Left lung (tissue), 10 donors: ENCODE results near the gene MAP3K19. TPM values are rescaled to one million over a fixed set of nuclear protein-coding genes. Genes with fewer than 3 reads are reported as not detected.

Experiments used
- ATAC-seq: fragments of 200-7000 bp; cut with Tn5 transposase; one replicate; pipeline ENCODE4 v1.9.1; 2020; ENCODE audit warnings: moderate library complexity
- DNase-seq, 4 donors: peaks; one replicate each; pipeline ENCODE4 v3.0.0-alpha.2; 2013 to 2020
- H3K27ac ChIP-seq, 2 donors: fragments of 200-600 bp; sonication (generic) in 1 of 2; one replicate each; pipeline versions ENCODE4 v1.5.0 to v1.8.0; 2020 to 2021
- H3K27me3 ChIP-seq, 2 donors: fragments of 200-600 bp; sonication (generic) in 1 of 2; one replicate each; pipeline versions ENCODE4 v1.5.0 to v1.8.0; 2020 to 2021
- H3K36me3 ChIP-seq, 2 donors: fragments of 200-600 bp; sonication (generic) in 1 of 2; one replicate each; pipeline versions ENCODE4 v1.5.0 to v1.8.0; 2020 to 2021
- H3K4me1 ChIP-seq, 2 donors: fragments of 200-600 bp; one replicate each; pipeline ENCODE4 v1.8.0; 2021
- H3K4me3 ChIP-seq, 2 donors: fragments of 200-600 bp; sonication (generic) in 1 of 2; one replicate each; pipeline versions ENCODE4 v1.5.0 to v1.8.0; 2020 to 2021; ENCODE audit warnings: mild to moderate bottlenecking in 1 of 2
- H3K9me3 ChIP-seq, 2 donors: fragments of 200-600 bp; sonication (generic) in 1 of 2; one replicate each; pipeline versions ENCODE4 v1.5.0 to v1.8.0; 2020 to 2021
- intact Hi-C, 2 donors: fragments of 100-400 bp; cut with DNase I; formaldehyde crosslinking; loops; one replicate each; pipeline versions ENCODE4 v1.11.2 to v1.14.2; 2022
- polyA plus RNA-seq, 6 donors: library from polyadenylated mRNA; unstranded; fragments of 120-200 nt; gene quantifications; one replicate each; pipeline ENCODE4 v1.2.1, GENCODE V29; 2013; ENCODE audit not compliant: insufficient read length in 6 of 6
- total RNA-seq, 2 donors: library from RNA; stranded (reverse); fragmentation: NEBNext Ultra II Directional; extraction: Animal tissue kit (Norgen Biotek cat#: 25700); gene quantifications; one replicate each; pipeline ENCODE4 v1.2.1, GENCODE V29; 2021
- TF ChIP-seq, protein P1 (sequence below), 2 donors: fragments of 200-600 bp; sonication (generic) in 1 of 2; IDR thresholded peaks; one replicate each; pipeline versions ENCODE4 v1.5.0 to v1.8.0; 2021; ENCODE audit warnings: antibody characterized with exemption in 2 of 2
- donor health status: DM: no; HTN: yes; CAD: no.
- donor health status: DM: no; HTN: no; CAD: no.

Gene MAP3K19
- total and polyA plus RNA-seq, 8 donors: 0.79 to 4.8 (median 2.8) TPM; not detected in 1

DNA sequence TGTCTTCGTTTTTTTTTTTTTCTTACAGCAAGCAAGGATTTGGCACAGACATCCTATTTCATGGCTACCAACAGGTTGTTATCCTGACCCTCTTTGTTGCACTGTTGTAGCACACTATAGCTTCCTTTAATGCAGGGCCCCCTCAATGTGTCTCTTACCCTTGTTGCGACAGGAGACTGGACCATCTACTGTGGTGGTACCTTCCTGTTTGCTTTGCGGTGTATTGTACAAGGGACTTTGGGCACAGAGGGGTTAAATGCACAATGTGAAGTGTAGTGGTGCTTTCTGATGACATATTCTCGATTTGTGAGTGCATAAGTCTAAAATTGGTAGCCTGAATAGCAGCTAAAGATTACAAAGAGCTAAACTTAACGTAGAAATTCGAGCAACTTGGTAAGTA lies 101.2 kb downstream of the MAP3K19 start:
- Histone ChIP-seq H3K9me3 (no peaks in the 10 kb centered on the region), H3K27me3 (no peaks in the 10 kb centered on the region), H3K4me3 (no peak overlapping the region), H3K27ac (no peak overlapping the region), H3K36me3 (peaks cover 0 to 69% of the 10 kb centered on the region in 2 donors), H3K4me1 (peaks cover 0 to 14% of the 10 kb centered on the region in 2 donors)
- TF ChIP-seq, protein P1, sequence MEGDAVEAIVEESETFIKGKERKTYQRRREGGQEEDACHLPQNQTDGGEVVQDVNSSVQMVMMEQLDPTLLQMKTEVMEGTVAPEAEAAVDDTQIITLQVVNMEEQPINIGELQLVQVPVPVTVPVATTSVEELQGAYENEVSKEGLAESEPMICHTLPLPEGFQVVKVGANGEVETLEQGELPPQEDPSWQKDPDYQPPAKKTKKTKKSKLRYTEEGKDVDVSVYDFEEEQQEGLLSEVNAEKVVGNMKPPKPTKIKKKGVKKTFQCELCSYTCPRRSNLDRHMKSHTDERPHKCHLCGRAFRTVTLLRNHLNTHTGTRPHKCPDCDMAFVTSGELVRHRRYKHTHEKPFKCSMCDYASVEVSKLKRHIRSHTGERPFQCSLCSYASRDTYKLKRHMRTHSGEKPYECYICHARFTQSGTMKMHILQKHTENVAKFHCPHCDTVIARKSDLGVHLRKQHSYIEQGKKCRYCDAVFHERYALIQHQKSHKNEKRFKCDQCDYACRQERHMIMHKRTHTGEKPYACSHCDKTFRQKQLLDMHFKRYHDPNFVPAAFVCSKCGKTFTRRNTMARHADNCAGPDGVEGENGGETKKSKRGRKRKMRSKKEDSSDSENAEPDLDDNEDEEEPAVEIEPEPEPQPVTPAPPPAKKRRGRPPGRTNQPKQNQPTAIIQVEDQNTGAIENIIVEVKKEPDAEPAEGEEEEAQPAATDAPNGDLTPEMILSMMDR (IDR thresholded peaks at IDR 0.05): no peak
- ATAC-seq: no peak
- DNase-seq: no peak
- intact Hi-C loops: no loop called here

DNA sequence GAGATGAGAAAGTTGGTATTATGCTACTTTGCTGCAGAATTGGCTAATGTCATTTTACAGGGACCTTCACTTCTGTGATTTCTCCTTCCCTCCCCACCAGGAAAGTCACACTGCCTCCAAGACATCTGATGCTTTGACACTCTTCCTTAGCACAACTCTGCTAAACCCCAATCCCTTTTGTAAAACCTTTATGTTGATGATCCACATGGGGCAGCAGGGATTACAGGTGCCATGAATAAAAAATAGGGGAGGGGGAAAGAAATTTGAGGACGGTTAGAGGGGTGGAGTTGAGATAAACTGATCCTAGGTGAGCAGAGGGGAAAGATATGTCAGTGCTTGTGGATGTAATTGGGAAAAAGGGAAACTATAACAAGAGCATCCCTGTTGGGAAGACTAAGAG lies 102.3 kb downstream of the MAP3K19 start:
- ATAC-seq: no peak
- no peak for DNase-seq
- intact Hi-C loops: no loop called here
- no peak overlapping the region for H3K4me3 ChIP-seq
- TF ChIP-seq, protein P1 (IDR thresholded peaks at IDR 0.05): no peak
- no peak overlapping the region for H3K27ac ChIP-seq
- peaks cover 0 to 69% of the 10 kb centered on the region in 2 donors for H3K36me3 ChIP-seq
- no peaks in the 10 kb centered on the region for H3K27me3 ChIP-seq
- H3K9me3 ChIP-seq: no peaks in the 10 kb centered on the region
- H3K4me1 ChIP-seq: peaks cover 0 to 14% of the 10 kb centered on the region in 2 donors

DNA sequence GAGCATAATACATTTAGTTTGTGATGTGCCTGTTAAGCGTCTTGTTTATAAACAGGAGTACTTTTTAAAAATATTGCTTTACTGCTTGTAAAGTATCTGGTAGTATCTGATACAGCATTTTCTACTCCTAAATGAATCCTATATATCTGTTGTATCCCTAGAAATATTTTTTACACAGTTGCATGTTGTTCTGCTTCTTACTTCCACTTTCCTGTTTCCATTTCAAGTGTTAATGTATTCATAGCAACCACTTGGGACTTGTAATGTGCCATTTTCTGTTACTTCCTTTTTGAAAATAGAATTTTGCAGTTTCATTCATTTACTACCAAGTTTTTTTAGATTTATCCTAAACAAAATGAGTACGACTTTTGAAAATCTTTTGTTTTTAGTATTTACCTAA lies 103.7 kb downstream of the MAP3K19 start:
- Histone ChIP-seq H3K4me3 (no peak overlapping the region), H3K27me3 (no peaks in the 10 kb centered on the region), H3K9me3 (no peaks in the 10 kb centered on the region), H3K36me3 (peaks cover 0 to 69% of the 10 kb centered on the region in 2 donors), H3K4me1 (peaks cover 0 to 14% of the 10 kb centered on the region in 2 donors), H3K27ac (peak overlapping the region in 1 of 2 donors; percentile 31)
- TF ChIP-seq, protein P1 (IDR thresholded peaks at IDR 0.05): no peak
- ATAC-seq (no peak), DNase-seq (no peak)
- intact Hi-C loops: no loop called here

DNA sequence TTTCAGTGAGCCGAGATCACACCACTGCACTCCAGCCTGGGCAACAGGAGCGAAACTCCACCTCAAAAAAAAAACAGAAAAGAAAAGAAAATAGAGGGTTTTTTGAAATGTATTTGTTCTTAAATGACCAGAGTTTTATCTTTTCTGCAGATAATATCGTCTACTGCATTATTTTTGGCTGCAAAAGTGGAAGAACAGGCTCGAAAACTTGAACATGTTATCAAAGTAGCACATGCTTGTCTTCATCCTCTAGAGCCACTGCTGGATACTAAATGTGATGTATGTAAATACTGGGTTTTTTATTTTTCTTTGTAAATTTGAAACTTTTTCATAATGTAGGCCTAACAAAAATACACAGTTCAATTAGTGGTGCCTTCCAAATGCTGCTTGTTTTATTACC lies 110.6 kb downstream of the MAP3K19 start:
- peaks cover 0 to 47% of the 10 kb centered on the region in 2 donors for H3K36me3 ChIP-seq
- peaks cover 10 to 54% of the 10 kb centered on the region in 2 donors for H3K4me1 ChIP-seq

DNA sequence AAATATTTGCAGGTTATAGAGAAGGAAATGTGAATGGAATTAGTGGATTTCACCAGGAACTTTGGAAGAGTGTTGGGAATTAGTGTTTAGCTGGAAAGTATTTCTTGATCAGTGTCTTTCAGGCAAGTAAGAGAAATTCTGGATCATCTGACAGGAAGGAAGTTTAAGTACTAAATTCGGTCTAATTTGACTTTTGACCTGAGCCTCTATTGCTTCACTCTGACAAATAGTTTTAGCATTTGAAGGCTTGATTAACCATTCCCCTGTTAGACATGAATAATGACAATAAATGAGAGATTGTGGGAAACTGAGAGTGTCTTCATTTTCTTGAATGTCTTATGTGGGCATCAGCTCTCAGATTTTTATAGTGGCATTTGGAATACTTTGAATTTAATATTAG lies 112.6 kb downstream of the MAP3K19 start:
- peaks cover 10 to 66% of the 10 kb centered on the region in 2 donors for H3K4me1 ChIP-seq
- H3K9me3 ChIP-seq: no peaks in the 10 kb centered on the region
- H3K36me3 ChIP-seq: peaks cover 0 to 29% of the 10 kb centered on the region in 2 donors
- H3K27me3 ChIP-seq: no peaks in the 10 kb centered on the region
- TF ChIP-seq, protein P1 (IDR thresholded peaks at IDR 0.05): no peak
- H3K27ac ChIP-seq: peak overlapping the region in 1 of 2 donors; percentile 16
- intact Hi-C loops: no loop called here
- no peak for DNase-seq
- H3K4me3 ChIP-seq: no peak overlapping the region
- ATAC-seq: no peak

More for the DNA sequence above, 110.6 kb downstream of the MAP3K19 start:
- TF ChIP-seq, protein P1 (IDR thresholded peaks at IDR 0.05): no peak
- ATAC-seq (no peak), DNase-seq (no peak)
- no peak overlapping the region for H3K4me3 ChIP-seq
- intact Hi-C loops: no loop called here
- no peaks in the 10 kb centered on the region for H3K9me3 ChIP-seq
- H3K27ac ChIP-seq: no peak overlapping the region
- H3K27me3 ChIP-seq: no peaks in the 10 kb centered on the region
